ENCODE measurements around the gene TMPRSS11F.

The TMPRSS11F gene

DNA sequence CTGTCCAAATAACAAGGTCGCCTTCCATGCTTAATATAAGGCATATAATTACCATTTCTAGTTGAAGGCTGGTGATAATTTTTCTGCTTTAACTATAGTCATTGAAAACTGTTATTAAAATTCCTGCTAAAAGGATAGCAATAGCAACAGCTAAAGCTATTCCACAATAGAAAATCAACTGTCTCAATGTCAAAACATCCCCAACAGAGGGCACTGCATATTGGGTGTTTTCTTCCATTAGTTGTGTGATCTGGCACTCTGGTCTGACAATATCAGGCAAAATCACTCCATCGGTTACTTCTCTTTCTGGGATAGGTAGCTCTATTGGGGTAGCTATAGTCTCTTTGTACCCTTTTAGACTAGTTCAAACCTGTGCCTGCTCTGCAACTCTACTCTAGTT is 53.5 kb downstream of the TMPRSS11F start:
- DNase-seq, result no peak

DNA sequence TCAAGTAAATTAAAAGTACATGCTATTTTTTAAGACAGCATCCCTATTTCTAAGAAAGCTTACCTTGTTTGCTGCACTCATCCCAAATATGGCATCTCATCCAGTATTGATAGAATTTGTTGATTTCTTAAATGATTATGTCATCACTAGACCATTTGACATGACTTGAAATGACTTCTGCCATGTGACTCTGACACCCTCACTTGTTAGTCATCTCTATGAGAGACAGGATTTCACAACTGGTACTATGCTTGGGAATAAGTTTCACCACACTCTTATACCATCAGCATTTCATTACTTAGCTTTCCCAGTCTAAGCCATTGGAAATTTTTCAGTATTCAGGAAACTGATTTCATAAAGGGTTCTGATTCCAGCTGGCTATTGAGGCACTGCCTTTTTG is 55.3 kb downstream of the TMPRSS11F start:
- no peak for DNase-seq

DNA sequence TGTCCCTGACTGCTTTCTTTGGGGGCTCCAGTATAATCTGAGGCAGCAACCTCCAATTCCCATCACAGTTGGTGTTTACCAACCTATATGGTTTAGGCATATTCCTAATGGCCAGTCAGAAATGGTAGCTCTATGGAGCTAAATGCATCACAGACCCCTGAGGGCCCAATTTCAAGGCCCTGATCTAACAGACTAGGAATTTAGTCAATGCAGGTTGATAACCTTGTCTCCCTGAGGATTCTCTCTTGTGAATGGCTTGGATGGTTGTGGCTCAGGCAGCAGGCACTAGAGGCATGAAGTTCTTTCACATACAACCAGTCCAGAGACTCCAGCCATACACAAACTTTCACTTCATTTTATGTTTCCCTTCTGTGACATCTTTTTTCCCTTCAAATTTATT is 59.4 kb downstream of the TMPRSS11F start:
- no peak for DNase-seq

DNA sequence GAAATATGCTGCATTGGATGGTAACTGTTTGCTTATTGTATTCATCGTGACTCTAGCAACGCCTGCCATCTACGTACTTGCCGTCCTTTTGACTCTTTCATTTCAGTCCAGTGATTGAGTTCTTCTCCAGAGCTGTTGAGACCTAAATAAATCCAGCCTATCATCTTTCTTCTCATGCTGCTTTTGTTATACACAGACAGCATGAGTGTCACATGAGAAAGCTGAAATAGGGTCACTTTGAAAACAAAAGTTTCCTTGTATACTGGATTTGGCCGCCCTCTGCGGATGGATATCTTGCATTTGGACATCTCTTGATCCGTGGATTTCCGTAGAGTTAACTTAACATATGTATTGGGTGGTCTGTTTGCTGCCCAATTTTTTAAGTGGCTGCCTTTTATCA is 67.2 kb downstream of the TMPRSS11F start:
- DNase-seq, result no peak

DNA sequence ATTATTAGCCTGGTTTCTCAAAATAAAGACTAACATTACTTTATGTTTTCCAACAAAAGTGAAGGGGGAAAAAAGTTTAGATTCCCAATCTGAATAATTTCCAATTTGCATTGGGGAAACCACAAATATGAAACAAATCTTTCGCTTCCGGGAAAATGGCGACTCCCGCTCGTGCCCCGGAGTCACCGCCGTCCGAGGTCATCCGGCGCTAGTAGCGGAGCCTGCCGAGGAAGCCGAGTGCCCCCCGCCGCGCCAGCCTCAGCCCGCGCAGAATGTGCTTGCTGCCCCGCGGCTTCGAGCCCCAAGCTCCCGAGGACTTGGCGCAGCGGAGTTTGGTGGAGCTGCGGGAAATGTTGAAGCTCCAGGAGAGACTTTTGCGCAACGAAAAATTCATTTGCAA is 91.4 kb downstream of the TMPRSS11F start:
- DNase-seq, result no peak

DNA sequence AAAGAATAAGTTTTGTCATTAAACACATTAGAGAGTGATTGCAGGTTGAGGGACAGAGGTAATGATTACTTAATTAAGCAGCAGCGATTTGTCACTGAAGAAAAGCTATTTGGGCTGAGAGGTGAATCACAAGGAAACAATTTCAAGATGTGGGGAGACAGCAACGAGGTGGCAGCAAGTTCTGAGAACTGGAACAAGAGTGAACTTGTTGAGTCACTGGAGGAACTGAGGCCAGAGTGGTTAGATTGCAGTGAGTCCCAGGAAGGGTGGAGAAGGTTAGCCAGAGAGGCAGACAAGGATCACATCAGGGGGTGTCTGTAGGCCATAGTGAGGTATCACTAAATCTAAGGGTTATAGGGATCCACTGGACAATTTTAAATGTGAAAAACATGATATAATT is 108.5 kb downstream of the TMPRSS11F start:
- no peak for DNase-seq

DNA sequence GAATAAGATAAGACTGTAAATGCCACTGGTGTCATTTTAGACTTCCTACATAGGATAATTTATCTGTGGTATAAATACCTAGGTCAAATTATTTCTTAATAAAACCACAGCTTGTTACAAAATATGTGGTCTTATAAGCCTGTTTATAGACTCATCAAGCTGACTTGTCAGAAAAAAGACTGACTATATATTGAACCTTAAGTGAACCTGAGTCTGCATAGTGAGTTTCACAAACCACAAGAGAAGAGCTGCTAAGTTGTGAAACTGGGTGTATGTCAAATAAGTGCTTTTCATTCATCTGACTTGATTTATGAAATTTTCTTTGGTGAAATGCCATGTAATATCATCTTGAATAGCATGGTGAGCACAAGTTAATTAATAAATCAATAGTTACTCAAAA is 118.0 kb downstream of the TMPRSS11F start:
- no peak for DNase-seq

All from stimulated activated CD4-positive, alpha-beta T cell treated with anti-CD3 and anti-CD28 coated beads, Interleukin-15, amount 100 ng/mL, for 24 hours (primary cell).